Neural progenitor cell (in vitro differentiated cells): ENCODE measurements around the gene OR10G7.

Experiments used
- EZH2 ChIP-seq: fragments of 200-600 bp; sonication (generic); IDR thresholded peaks from 2 replicates; pipeline ENCODE4 v1.6.1; 2017; ENCODE audit warnings: antibody characterized with exemption, mild to moderate bottlenecking, moderate library complexity
- TF ChIP-seq, protein P1 (sequence below): fragments of 200-600 bp; sonication (generic); IDR thresholded peaks from 2 replicates; pipeline ENCODE4 v1.5.1; 2017; ENCODE audit warnings: antibody characterized with exemption, mild to moderate bottlenecking

DNA sequence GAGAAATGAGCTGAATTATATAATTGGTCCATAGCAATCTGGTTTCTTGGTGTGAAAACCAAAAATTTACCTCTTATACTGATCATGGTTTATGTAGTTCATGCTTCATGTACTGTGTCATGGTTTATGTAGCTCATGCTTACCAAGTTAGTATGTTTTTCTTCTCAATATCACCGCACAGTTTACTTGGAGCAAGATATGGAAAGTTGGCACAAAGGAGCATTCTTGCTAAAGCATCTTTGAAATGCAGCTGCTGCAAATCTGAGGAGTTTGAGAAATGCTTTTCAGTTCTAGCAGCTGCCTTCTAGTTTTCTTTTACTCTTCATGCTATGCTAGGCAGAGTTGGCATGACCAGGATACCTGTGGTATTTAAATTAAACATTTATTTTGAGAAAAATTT lies 4.5 kb downstream of the OR10G7 start:
- TF ChIP-seq, protein P1, sequence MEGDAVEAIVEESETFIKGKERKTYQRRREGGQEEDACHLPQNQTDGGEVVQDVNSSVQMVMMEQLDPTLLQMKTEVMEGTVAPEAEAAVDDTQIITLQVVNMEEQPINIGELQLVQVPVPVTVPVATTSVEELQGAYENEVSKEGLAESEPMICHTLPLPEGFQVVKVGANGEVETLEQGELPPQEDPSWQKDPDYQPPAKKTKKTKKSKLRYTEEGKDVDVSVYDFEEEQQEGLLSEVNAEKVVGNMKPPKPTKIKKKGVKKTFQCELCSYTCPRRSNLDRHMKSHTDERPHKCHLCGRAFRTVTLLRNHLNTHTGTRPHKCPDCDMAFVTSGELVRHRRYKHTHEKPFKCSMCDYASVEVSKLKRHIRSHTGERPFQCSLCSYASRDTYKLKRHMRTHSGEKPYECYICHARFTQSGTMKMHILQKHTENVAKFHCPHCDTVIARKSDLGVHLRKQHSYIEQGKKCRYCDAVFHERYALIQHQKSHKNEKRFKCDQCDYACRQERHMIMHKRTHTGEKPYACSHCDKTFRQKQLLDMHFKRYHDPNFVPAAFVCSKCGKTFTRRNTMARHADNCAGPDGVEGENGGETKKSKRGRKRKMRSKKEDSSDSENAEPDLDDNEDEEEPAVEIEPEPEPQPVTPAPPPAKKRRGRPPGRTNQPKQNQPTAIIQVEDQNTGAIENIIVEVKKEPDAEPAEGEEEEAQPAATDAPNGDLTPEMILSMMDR = no peak
- no peak for TF ChIP-seq EZH2
